KOPT-K1 (cell line): Measurements from ENCODE around the gene HIPK1.
"Not testable (repeated sequence)": the region's sequence is repeated elsewhere in the genome, so short reads cannot be mapped to it uniquely, and the experiment has no call there.

Source experiments
- H3K27ac ChIP-seq: fragments of 200-600 bp; sonication (generic); 2 replicates; pipeline ENCODE4 v1.5.1; 2016; ENCODE audit warnings: antibody characterized with exemption, mild to moderate bottlenecking, low read depth, low read length; ENCODE audit not compliant: poor library complexity, severe bottlenecking
- H3K36me3 ChIP-seq: fragments of 200-600 bp; sonication (generic); 2 replicates; pipeline ENCODE4 v1.5.1; 2017; ENCODE audit warnings: antibody characterized with exemption, mild to moderate bottlenecking, low read length, moderate library complexity; ENCODE audit not compliant: insufficient read depth
- H3K9me3 ChIP-seq: fragments of 200-600 bp; sonication (generic); 2 replicates; pipeline ENCODE4 v1.5.1; 2017; ENCODE audit warnings: antibody characterized with exemption, low read length, mild to moderate bottlenecking; ENCODE audit not compliant: insufficient read depth, poor library complexity, severe bottlenecking

The HIPK1 gene

GRCh38 chr1:113995382-113995781, 66.3 kb downstream of the HIPK1 start:
- Histone ChIP-seq H3K36me3 (no peaks in the 10 kb centered on the region), H3K27ac (no peak overlapping the region), H3K9me3 (peaks cover 28% of the 10 kb centered on the region)

- Histone ChIP-seq H3K9me3 (peaks cover 24% of the 10 kb centered on the region), H3K36me3 (no peaks in the 10 kb centered on the region), H3K27ac (no peak overlapping the region)
Observed at GRCh38 chr1:113998361-113998760, 69.2 kb downstream of the HIPK1 start.

- Histone ChIP-seq H3K36me3 (no peaks in the 10 kb centered on the region), H3K9me3 (peaks cover 18% of the 10 kb centered on the region), H3K27ac (no peak overlapping the region)
Observed at GRCh38 chr1:113999233-113999632, 70.1 kb downstream of the HIPK1 start.

GRCh38 chr1:113999799-114000198, 70.7 kb downstream of the HIPK1 start:
- Histone ChIP-seq H3K36me3 (no peaks in the 10 kb centered on the region), H3K9me3 (peaks cover 17% of the 10 kb centered on the region), H3K27ac (no peak overlapping the region)

- no peak overlapping the region for H3K27ac ChIP-seq
Observed at GRCh38 chr1:114000406-114000805, 71.3 kb downstream of the HIPK1 start.

GRCh38 chr1:114002492-114003239, 73.5 kb downstream of the HIPK1 start:
- H3K9me3 ChIP-seq = peaks cover 12% of the 10 kb centered on the region
- no peaks in the 10 kb centered on the region for H3K36me3 ChIP-seq
- no peak overlapping the region for H3K27ac ChIP-seq

More at GRCh38 chr1:114000406-114000805, 71.3 kb downstream of the HIPK1 start:
- peaks cover 16% of the 10 kb centered on the region for H3K9me3 ChIP-seq
- H3K36me3 ChIP-seq = no peaks in the 10 kb centered on the region

GRCh38 chr1:114003431-114003830, 74.3 kb downstream of the HIPK1 start:
- H3K9me3 ChIP-seq = peaks cover 12% of the 10 kb centered on the region
- H3K27ac ChIP-seq = no peak overlapping the region
- no peaks in the 10 kb centered on the region for H3K36me3 ChIP-seq

- H3K9me3 ChIP-seq = peaks cover 12% of the 10 kb centered on the region
- not testable (repeated sequence) for H3K36me3 ChIP-seq, H3K27ac ChIP-seq
Observed at GRCh38 chr1:114006825-114007224, 77.7 kb downstream of the HIPK1 start.

GRCh38 chr1:114008480-114008941, 79.4 kb downstream of the HIPK1 start:
- peaks cover 12% of the 10 kb centered on the region for H3K9me3 ChIP-seq
- H3K27ac ChIP-seq = no peak overlapping the region
- H3K36me3 ChIP-seq = no peaks in the 10 kb centered on the region

- no peak overlapping the region for H3K27ac ChIP-seq
- no peaks in the 10 kb centered on the region for H3K36me3 ChIP-seq
- peaks cover 11% of the 10 kb centered on the region for H3K9me3 ChIP-seq
Observed at GRCh38 chr1:114008993-114009392, 79.9 kb downstream of the HIPK1 start.

- H3K36me3 ChIP-seq = no peaks in the 10 kb centered on the region
- H3K9me3 ChIP-seq = peaks cover 9% of the 10 kb centered on the region
- H3K27ac ChIP-seq = no peak overlapping the region
Observed at GRCh38 chr1:114009393-114009792, 80.3 kb downstream of the HIPK1 start.

GRCh38 chr1:114010433-114011184, 81.5 kb downstream of the HIPK1 start:
- Histone ChIP-seq H3K9me3 (no peaks in the 10 kb centered on the region), H3K27ac (no peak overlapping the region), H3K36me3 (no peaks in the 10 kb centered on the region)

GRCh38 chr1:114011796-114012195, 82.7 kb downstream of the HIPK1 start:
- Histone ChIP-seq H3K36me3 (no peaks in the 10 kb centered on the region), H3K27ac (no peak overlapping the region), H3K9me3 (no peaks in the 10 kb centered on the region)

- H3K36me3 ChIP-seq = no peaks in the 10 kb centered on the region
- H3K9me3 ChIP-seq = peaks cover 7% of the 10 kb centered on the region
- no peak overlapping the region for H3K27ac ChIP-seq
Observed at GRCh38 chr1:114015075-114015474, 86.0 kb downstream of the HIPK1 start.

GRCh38 chr1:114019724-114020123, 90.6 kb downstream of the HIPK1 start:
- not testable (repeated sequence) for H3K9me3 ChIP-seq, H3K27ac ChIP-seq, H3K36me3 ChIP-seq
